SK-N-SH (cell line): ENCODE results near the gene SLC8B1. TPM values are rescaled to one million over a fixed set of nuclear protein-coding genes. Genes with fewer than 3 reads are reported as not detected.

Experiments used
- CTCF ChIA-PET: fragments of 300-600, 350-600 bp; formaldehyde crosslinking; extraction: SDS; loops from one replicate; lab custom pipeline; 2021; lab: Yijun Ruan, JAX
- POLR2A ChIA-PET: fragments of 350-600 bp; sonication (Branson Sonifier 250); formaldehyde crosslinking; extraction: SDS; loops from one replicate; lab custom pipeline; 2020; ENCODE audit warnings: antibody characterized with exemption, inconsistent platforms; lab: Yijun Ruan, JAX
- DNase-seq: peaks from one replicate; pipeline ENCODE4 v3.0.0; 2012
- H2AFZ ChIP-seq: fragments of 200-600 bp; sonication (generic); 2 replicates; pipeline ENCODE4 v1.8.1; 2016; ENCODE audit warnings: antibody characterized with exemption, mild to moderate bottlenecking, low read depth
- H3F3A ChIP-seq: fragments of 200-600 bp; sonication (generic); replicated peaks from 2 replicates; pipeline ENCODE3; 2016; ENCODE audit warnings: antibody characterized with exemption, mild to moderate bottlenecking; ENCODE audit not compliant: insufficient read depth
- H3K27ac ChIP-seq, 2 experiments: fragments of 200-500 bp in 1 of 2; fragments of 200-600 bp in 1 of 2; sonication (Bioruptor generic) in 1 of 2; sonication (generic), shearing (Covaris generic) in 1 of 2; 2 replicates each; pipeline versions ENCODE4 v1.5.1 to v1.6.1; 2014 to 2016; ENCODE audit warnings: low read depth in 2 of 2, inconsistent platforms in 1 of 2, low read length in 1 of 2, mild to moderate bottlenecking in 1 of 2, mixed read lengths in 1 of 2
- H3K27me3 ChIP-seq: fragments of 200-600 bp; sonication (generic), shearing (Covaris generic); 2 replicates; pipeline ENCODE4 v1.6.1; 2016; ENCODE audit warnings: mixed run types; ENCODE audit not compliant: insufficient read depth
- H3K36me3 ChIP-seq, 2 experiments: fragments of 200-500 bp in 1 of 2; fragments of 200-600 bp in 1 of 2; sonication (Bioruptor generic) in 1 of 2; sonication (generic) in 1 of 2; replicated peaks in 1 of 2; 2 replicates each; pipeline versions ENCODE3 to v1.5.1; 2014 to 2016; ENCODE audit warnings: low read length in 1 of 2, mild to moderate bottlenecking in 1 of 2; ENCODE audit not compliant: insufficient read depth in 2 of 2, control insufficient read depth in 1 of 2
- H3K4me1 ChIP-seq, 2 experiments: fragments of 200-500 bp in 1 of 2; fragments of 200-600 bp in 1 of 2; sonication (Bioruptor generic) in 1 of 2; sonication (generic), shearing (Covaris generic) in 1 of 2; 2 replicates each; pipeline versions ENCODE4 v1.5.1 to v1.6.1; 2014 to 2016; ENCODE audit warnings: low read depth in 1 of 2, low read length in 1 of 2, mixed run types in 1 of 2; ENCODE audit not compliant: insufficient read depth in 2 of 2, control insufficient read depth in 1 of 2
- H3K4me2 ChIP-seq: fragments of 200-600 bp; sonication (generic), shearing (Covaris generic); 2 replicates; pipeline ENCODE4 v1.6.1; 2017; ENCODE audit warnings: mixed run types
- H3K4me3 ChIP-seq, 2 experiments: fragments of 200-500 bp in 1 of 2; fragments of 200-600 bp in 1 of 2; sonication (Bioruptor generic) in 1 of 2; sonication (generic), shearing (Covaris generic) in 1 of 2; 2 replicates each; pipeline versions ENCODE4 v1.5.1 to v1.8.1; 2014 to 2016; ENCODE audit warnings: low read depth in 2 of 2, inconsistent platforms in 1 of 2, low read length in 1 of 2, mild to moderate bottlenecking in 1 of 2, mixed read lengths in 1 of 2, moderate library complexity in 1 of 2
- H3K79me2 ChIP-seq: fragments of 200-600 bp; sonication (generic); 2 replicates; pipeline ENCODE4 v1.8.1; 2017; ENCODE audit warnings: mild to moderate bottlenecking; ENCODE audit not compliant: insufficient read depth
- H3K9ac ChIP-seq: fragments of 200-600 bp; sonication (generic); 2 replicates; pipeline ENCODE4 v1.6.1; 2017; ENCODE audit warnings: mixed run types
- H3K9me2 ChIP-seq: fragments of 200-600 bp; sonication (generic); 2 replicates; pipeline ENCODE4 v1.6.1; 2017; ENCODE audit warnings: mixed run types
- H3K9me3 ChIP-seq: fragments of 200-600 bp; sonication (generic); 2 replicates; pipeline ENCODE4 v1.6.1; 2017; ENCODE audit warnings: mixed run types, mild to moderate bottlenecking, moderate library complexity
- H4K20me1 ChIP-seq: fragments of 200-600 bp; sonication (generic); 2 replicates; pipeline ENCODE4 v1.6.1; 2017; ENCODE audit warnings: mild to moderate bottlenecking, mixed run types; ENCODE audit not compliant: insufficient read depth
- EP300 ChIP-seq, 2 experiments: IDR thresholded peaks; 2 replicates each; pipeline versions ENCODE4 v1.4.0 to v1.6.1; 2012; ENCODE audit warnings: borderline replicate concordance in 1 of 2, low read depth in 1 of 2, low read length in 1 of 2
- FOXJ3 ChIP-seq: sonication (generic); formaldehyde crosslinking; IDR thresholded peaks from 2 replicates; pipeline ENCODE4 v1.5.1; 2020; ENCODE audit warnings: mild to moderate bottlenecking, missing genetic modification reagents
- FOXM1 ChIP-seq: IDR thresholded peaks from 2 replicates; pipeline ENCODE4 v1.4.0; 2012; ENCODE audit warnings: low read depth, mild to moderate bottlenecking
- GATA2 ChIP-seq: sonication (generic); formaldehyde crosslinking; IDR thresholded peaks from 2 replicates; pipeline ENCODE4 v1.5.0; 2020; ENCODE audit warnings: mild to moderate bottlenecking, missing genetic modification reagents
- JUND ChIP-seq: IDR thresholded peaks from 2 replicates; pipeline ENCODE4 v1.4.0; 2012
- MAX ChIP-seq: IDR thresholded peaks from 2 replicates; pipeline ENCODE4 v1.4.0; 2012; ENCODE audit warnings: low read depth
- NFIC ChIP-seq: IDR thresholded peaks from 2 replicates; pipeline ENCODE4 v1.4.0; 2012; ENCODE audit warnings: borderline replicate concordance
- NRF1 ChIP-seq: IDR thresholded peaks from 2 replicates; pipeline ENCODE4 v1.6.1; 2012; ENCODE audit warnings: low read depth, mild to moderate bottlenecking, low read length
- PBX3 ChIP-seq: IDR thresholded peaks from 2 replicates; pipeline ENCODE4; 2012
- POLR2AphosphoS5 ChIP-seq: IDR thresholded peaks from 2 replicates; pipeline ENCODE4 v1.6.1; 2012; ENCODE audit warnings: low read depth, low read length
- RAD21 ChIP-seq: IDR thresholded peaks from 2 replicates; pipeline ENCODE4 v1.6.1; 2012; ENCODE audit warnings: mild to moderate bottlenecking, low read length
- RCOR1 ChIP-seq: fragments of 150-350 bp; IDR thresholded peaks from 2 replicates; pipeline ENCODE4 v1.6.1; 2017; ENCODE audit warnings: antibody characterized with exemption, low read length
- REST ChIP-seq: IDR thresholded peaks from 2 replicates; pipeline ENCODE4 v1.6.1; 2012; ENCODE audit warnings: mild to moderate bottlenecking, low read depth, low read length, moderate library complexity
- SMC3 ChIP-seq: IDR thresholded peaks from 2 replicates; pipeline ENCODE4 v1.6.1; 2012; ENCODE audit warnings: low read depth, low read length, improper control_type of control experiment
- TCF12 ChIP-seq: IDR thresholded peaks from 2 replicates; pipeline ENCODE4 v1.4.0; 2012
- TEAD4 ChIP-seq: IDR thresholded peaks from 2 replicates; pipeline ENCODE4 v1.4.0; 2012; ENCODE audit warnings: mild to moderate bottlenecking, borderline replicate concordance; ENCODE audit not compliant: insufficient read depth
- USF1 ChIP-seq: IDR thresholded peaks from 2 replicates; pipeline ENCODE4 v1.4.0; 2012; ENCODE audit warnings: low read depth, borderline replicate concordance
- USF2 ChIP-seq: fragments of 150-350 bp; IDR thresholded peaks from 2 replicates; pipeline ENCODE4 v1.6.1; 2017; ENCODE audit warnings: antibody characterized with exemption, low read length, low read depth, borderline replicate concordance
- ZBTB33 ChIP-seq: IDR thresholded peaks from 2 replicates; pipeline ENCODE4 v1.4.0; 2012; ENCODE audit warnings: low read depth, borderline replicate concordance
- WGBS: methylation state at CpG from one replicate; pipeline ENCODE4 v1.1.6; 2017; ENCODE audit warnings: low lambda C conversion rate; 5-methylcytosine and 5-hydroxymethylcytosine counted together
- polyA plus RNA-seq, 3 experiments: library from polyadenylated mRNA; depleted of rRNA; stranded (reverse); fragments of >200 nt; gene quantifications; 2 replicates each; pipeline ENCODE4 v1.2.3, GENCODE V29; 2012

SLC8B1 gene
- polyA plus RNA-seq, 1 of the 3 experiments (the other 2 are of a cell fraction) = 12.0 TPM

- no peak overlapping the region for H3K4me2 ChIP-seq
- no peak for TF ChIP-seq FOXJ3 (CRISPR knock-in tag)
- no peak for TF ChIP-seq GATA2
- TF ChIP-seq NFIC = no peak
- no peak for TF ChIP-seq SMC3
- TF ChIP-seq POLR2AphosphoS5 = no peak
- no peak for TF ChIP-seq MAX
- TF ChIP-seq PBX3 = no peak
- no peak for TF ChIP-seq REST
- no peak for TF ChIP-seq USF2
- TF ChIP-seq RCOR1 = no peak
- no peak for TF ChIP-seq ZBTB33
- TF ChIP-seq TCF12 = no peak
- TF ChIP-seq JUND = no peak
- TF ChIP-seq USF1 = no peak
- TF ChIP-seq NRF1 = no peak
- no peak for TF ChIP-seq TEAD4
- no peak for TF ChIP-seq RAD21
- TF ChIP-seq FOXM1 = no peak
- TF ChIP-seq EP300 (IDR thresholded peaks at IDR 0.05; ENCODE audit: borderline replicate concordance in 1 of 2, low read depth in 1 of 2, low read length in 1 of 2) = no peak
- CTCF ChIA-PET = interaction anchor here (0.9 to 1.1 kb wide), 2 partner anchors 14 to 92 kb away, joined by 4 read pairs; no protein-coding TSS in a partner anchor
- no peaks in the 10 kb centered on the region for H3K36me3 ChIP-seq
- H3K9me3 ChIP-seq = no peaks in the 10 kb centered on the region
- H3K4me1 ChIP-seq = peaks cover 0 to 13% of the 10 kb centered on the region in 2 experiments; a peak in 1 of 4 replicates
- no peaks in the 10 kb centered on the region for H3K79me2 ChIP-seq
- no peak overlapping the region for H2AFZ ChIP-seq
- no peaks in the 10 kb centered on the region for H3F3A ChIP-seq
- no peak overlapping the region for H3K27ac ChIP-seq
- DNase-seq = no peak
- no peak overlapping the region for H3K4me3 ChIP-seq
- H4K20me1 ChIP-seq = no peaks in the 10 kb centered on the region
- WGBS = 91% methylated on average over 17 of the region's 17 CpGs
- H3K9ac ChIP-seq = no peak overlapping the region
- no peaks in the 10 kb centered on the region for H3K9me2 ChIP-seq
- no peaks in the 10 kb centered on the region for H3K27me3 ChIP-seq
- POLR2A ChIA-PET = no interaction called here
Observed at GRCh38 chr12:113332688-113333417, 2.1 kb downstream of the SLC8B1 start.
